HS-5 (cell line): ENCODE data around the gene FLOT2.
A peak's percentile ranks its signal among the peaks of the same experiment; 100 is the strongest.
"Not testable (repeated sequence)": the region's sequence is repeated elsewhere in the genome, so short reads cannot be mapped to it uniquely, and the experiment has no call there.

ENCODE experiments used
- DNase-seq: peaks from one replicate; pipeline ENCODE4 v3.0.0-alpha.2; 2012; ENCODE audit warnings: low read depth

FLOT2 gene

DNA sequence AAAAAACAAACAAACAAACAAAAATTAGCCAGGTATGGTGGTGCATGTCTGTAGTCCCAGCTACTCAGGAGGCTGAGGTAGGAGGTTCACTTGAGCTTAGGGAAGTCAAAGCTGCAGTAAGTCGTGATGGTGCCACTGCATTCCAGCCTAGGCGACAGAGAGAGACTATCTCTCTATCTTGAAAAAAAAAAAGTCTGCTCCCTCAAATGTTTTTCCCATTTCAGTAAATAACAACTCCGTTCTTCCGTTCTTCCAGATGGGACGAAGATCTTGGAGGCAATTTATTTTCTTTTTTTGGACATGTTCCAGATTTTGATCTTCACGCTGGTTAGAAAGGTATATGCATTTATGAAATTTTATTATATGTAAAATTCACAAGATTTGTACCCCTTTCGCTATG is 23.7 kb downstream of the FLOT2 start:
- no peak for DNase-seq

DNA sequence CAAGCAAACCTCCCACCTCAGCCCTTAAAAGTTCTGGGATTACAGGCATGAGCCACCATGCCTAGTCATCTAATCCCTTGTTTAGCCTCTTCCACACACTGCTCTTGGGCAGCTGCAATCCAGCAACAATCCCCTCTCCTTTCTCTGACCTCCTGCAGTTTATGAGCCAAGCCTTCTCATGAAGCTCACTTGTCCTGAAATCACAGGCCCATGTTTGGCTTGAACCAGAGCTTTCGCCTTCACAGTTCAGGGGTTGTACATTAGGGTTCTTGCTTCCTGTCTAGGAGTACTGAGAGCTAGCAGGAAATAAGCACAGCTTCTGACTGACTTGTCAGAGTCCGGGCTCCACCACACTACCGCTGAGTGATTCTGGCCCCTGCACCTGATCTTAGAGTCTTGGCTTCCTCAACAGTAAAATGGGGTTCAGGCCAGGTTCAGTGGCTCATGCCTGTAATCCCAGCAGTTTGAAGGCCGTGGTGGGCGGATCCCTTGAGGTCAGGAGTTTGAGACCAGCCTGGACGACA is 26.4 kb downstream of the FLOT2 start:
- no peak for DNase-seq

DNA sequence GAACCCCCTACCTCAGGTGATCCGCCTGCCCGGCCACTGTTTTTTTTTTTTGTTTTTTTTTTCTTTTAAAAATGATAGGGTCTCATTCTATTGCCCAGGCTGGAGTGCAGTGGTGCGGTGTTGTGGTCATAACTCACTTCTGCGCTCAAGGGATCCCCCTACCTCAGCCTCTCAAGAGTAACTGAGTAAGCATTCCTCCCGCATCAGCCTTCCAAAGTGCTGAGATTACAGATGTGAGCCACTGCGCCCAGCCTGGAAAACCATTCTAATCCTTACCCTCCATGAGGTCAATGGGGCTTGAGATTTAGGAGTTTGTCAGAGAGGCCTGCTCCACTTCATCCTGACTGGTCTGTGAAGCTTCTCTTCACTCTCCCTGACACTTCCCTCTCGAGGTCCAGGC is 30.3 kb downstream of the FLOT2 start:
- no peak for DNase-seq

DNA sequence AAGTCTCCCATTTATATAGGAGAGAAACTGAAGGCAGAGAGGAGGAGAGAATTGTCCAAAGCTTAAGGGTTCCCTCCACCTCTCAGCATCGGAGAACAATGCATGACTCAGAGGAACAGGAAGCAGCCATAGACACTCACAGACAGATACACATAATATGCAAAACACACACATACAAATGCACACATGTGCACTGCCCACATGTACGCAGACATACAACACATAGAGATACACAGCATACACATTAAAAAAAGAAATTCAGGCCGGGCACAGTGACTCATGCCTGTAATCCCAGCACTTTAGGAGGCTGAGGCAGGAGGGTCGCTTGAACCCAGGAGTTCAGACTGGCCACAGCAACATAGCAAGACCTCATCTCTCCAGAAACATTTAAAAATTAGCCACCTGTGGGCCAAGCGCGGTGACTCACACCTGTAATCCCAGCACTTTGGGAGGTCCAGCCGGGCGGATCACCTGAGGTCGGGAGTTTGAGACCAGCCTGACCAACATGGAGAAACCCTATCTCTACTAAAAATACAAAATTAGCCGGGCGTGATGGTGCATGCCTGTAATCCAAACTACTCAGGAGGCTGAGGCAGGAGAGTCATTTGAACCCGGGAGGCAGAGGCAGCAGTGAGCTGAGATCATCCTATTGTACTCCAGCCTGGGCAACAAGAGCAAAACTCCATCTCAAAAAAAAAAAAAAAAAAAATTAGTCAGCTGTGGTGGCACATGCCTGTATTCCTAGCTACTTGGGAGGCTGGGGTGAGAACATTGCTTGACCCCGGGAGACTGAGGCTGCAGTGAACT is 31.4 kb downstream of the FLOT2 start:
- DNase-seq = no peak

DNA sequence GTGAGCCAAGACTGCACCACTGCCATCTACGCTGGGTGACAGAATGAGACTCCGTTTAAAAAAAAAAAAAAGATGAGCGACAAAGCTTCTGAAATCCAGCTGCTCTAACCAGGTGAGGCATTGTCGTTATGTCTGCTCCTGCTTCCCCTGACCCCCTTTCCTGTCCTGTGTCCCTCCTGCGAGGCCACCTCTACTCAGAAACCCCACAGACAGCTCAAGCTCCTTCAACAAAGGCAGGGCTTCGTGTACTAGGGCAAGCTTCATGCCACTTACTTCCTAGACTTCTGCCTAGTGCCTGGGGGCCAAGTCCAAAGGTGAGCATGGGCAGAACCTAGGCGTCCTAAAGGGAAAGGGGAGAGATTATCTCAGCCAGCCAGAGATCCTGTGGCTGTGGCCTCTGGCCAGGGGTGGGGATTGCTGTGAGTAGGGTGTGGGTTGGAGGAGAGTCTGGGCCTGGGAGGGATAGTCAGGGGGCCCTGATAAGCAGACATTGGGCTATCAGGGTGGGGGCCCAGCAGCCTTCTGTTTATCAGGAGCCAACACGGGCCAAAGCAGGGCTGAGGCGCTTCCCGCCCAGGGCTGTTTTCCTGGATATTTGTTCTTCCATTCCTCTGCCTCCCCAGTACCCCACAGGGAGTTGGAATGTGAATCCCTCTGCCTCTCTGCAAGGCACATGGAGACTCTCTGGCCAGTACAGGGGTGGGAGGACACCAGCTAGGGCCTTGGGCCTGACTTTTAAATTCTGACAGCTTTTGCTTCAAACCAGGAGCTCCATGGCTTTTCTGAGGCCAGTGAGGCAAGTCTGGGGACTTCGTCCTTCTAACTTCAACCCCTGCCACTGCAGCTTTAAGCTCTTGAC is 32.3 kb downstream of the FLOT2 start:
- no peak for DNase-seq

DNA sequence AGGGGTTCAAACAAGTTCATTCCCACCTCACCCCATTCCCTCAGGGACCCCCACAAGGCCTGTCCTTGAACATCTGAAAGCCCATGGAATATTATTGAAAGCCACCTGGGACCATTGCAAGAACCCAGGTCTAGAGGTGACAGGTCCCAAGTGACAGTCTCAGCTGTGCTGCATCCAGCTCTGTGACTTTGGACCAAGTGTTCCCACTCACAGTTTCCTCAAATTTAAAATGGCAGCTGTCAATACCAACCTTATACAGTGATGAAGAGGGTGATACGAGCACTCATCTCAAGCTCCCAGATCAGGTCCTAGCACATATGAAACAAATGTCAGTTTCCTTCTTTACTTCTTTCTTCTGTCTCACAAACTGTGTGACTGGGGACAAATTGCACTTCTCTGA is 33.6 kb downstream of the FLOT2 start:
- DNase-seq = no peak

DNA sequence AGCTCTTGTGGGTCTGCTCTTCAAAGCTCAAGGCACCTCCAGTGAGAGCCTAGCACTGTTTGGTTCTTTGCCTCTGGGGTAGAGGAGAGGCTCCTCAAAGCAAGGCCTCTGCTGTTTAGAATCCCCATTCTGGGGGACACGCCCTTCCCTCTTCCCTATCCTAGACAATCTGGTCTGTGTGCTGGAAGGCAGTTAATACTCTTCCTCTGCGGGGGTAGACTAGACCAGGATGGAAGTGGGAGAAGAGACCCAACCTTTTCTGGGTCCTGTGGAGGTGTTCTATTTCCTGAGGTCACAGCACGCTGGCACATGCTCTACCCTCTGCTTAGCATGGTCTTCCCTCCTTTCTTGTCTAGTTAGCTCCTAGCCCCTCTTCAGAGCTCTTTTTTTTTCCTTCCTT is 35.0 kb downstream of the FLOT2 start:
- DNase-seq = no peak

DNA sequence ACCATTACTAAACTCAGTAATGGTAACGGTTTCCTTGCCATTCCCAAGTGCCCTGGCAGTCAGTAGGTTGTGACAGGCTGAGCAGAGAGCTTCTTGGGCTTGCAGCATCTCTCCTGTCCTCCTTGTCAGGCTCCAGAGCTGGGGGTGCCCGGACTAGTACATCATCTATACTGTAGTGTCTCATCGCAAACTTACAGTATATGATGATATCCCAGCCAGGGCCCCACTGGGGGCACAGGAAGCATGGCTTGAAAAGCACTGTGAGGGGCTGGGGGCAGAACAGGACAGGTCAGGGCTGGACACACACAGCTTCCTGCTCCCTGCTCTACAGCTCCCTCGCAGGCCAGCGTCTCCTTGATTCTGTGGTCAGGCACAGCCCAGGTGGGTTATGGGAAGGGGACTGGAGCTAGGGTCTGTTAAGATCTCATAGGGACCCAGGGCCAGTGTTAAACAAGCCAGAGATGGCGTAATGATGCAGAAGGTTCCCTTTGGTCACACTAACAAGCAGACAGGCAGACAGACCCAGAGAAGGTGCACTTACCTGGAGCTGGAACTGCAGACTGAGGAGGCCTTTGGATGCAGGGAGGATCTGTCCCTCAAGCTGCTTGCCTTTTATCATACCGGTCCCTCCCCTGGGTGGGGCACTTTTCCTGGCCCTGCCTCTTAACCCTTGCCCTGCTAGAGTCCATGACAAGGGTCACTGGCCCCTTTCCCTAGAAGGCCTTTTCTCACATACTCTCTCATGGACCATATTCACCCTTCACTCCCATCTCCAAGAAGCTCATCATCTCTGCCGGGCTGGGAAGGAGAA is 35.9 kb downstream of the FLOT2 start:
- DNase-seq = no peak

DNA sequence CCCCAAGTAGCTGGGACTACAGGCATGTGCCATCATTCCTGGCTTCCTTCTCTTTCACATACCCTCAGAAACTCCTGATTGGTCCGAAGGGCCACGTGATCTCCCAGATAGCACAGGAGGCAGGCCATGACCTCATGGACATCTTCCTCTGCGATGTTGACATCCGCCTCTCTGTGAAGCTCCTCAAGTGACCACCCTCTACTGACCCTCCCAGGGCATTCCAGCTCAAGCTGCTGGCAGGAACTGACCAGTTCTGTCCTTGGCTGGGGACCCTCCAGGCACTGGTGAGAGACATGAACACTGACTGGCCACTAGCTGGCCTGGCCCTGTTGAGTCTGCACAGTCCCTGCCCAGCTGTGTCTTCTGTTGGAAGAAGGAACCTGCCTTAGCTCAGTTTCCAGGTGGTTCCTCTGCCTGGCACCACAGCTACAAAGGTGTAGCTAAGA is 37.1 kb downstream of the FLOT2 start:
- no peak for DNase-seq

DNA sequence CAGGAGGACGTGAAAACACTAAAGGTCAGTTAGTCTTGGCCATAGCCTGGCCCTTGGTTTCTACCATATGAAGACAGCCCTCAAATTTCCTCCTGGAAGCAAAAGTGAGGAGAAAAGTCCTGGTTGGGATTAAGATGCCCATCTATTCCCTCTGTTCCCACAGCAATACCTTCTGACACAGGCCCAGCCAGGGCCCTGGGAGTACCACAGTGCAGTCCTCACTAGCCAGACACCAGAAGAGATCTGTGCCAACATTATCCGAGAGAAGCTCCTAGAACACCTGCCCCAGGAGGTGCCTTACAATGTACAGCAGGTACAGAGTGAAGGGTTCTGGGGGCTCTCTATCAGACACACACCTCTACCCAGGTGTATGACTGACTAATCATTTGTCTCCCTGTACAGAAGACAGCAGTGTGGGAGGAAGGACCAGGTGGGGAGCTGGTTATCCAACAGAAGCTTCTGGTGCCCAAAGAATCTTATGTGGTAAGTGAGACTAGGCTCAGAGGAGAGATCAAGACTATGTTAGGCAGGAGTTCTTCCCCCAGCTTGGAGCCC is 38.7 kb downstream of the FLOT2 start:
- no peak for DNase-seq

DNA sequence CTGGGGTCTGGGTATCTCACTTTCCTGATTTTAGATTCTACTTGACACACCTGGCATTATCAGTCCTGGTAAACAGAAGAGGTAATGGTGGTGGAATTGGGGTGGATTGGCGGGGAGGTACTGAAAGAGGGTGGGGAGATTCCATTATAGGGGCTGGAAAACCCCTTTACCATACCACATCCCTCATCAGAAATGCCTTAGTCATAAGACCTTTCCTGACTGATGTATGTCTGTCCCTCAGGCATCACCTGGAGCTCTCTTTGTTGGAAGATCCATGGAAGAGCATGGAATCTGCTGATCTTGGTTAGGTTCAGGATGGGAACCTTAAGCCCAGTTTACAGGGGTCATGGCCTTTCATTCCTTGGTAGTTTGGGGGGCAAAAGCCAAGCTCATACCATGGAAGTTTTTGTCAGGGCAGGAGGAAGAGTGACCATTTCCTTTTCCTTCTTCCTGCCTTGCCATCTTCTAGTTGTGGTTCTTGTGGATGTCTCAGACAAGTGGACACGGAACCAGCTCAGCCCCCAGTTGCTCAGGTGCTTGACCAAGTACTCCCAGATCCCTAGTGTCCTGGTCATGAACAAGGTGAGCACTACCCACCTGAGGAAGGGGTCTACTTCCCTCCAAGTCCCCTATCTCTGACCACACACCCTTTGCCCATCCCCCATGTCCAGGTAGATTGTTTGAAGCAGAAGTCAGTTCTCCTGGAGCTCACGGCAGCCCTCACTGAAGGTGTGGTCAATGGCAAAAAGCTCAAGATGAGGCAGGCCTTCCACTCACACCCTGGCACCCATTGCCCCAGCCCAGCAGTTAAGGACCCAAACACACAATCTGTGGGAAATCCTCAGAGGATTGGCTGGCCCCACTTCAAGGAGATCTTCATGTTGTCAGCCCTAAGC is 39.4 kb downstream of the FLOT2 start:
- no peak for DNase-seq

DNA sequence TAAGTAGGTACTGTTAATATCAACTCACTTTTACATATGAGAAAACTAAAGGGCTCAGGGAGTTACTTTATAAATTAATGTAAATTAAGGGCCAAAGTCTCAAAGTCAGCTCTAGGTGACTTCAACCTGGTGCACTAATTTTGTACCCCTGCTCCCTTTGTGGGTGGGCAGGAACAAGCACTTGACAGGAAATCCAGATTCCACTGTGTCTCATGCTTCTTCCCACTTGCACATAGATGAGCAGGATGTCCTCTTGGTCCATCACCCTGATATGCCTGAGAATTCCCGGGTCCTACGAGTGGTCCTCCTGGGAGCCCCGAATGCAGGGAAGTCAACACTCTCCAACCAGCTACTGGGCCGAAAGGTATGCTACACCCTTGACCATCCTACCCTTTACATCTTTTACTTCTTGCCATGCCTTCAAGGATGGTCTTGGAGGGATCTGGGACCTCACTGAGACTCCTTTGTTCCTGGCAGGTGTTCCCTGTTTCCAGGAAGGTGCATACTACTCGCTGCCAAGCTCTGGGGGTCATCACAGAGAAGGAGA is 41.4 kb downstream of the FLOT2 start:
- no peak for DNase-seq

DNA sequence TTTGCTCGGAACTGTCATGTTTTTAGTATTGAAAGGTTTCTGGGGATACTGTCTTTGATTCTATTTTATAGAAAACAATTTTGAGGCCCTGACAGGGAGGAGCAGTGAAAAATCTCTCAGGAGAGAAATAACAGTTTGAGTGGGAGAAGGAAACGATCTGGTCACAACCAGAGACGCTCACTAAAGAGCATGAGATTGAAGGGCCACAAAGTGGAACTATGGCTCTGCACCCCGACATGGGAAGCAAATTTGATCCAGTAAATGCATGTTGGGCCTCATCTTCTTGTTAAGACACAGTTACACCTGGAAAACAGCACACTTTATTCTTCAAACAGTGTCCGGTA is 42.2 kb downstream of the FLOT2 start:
- DNase-seq = no peak

DNA sequence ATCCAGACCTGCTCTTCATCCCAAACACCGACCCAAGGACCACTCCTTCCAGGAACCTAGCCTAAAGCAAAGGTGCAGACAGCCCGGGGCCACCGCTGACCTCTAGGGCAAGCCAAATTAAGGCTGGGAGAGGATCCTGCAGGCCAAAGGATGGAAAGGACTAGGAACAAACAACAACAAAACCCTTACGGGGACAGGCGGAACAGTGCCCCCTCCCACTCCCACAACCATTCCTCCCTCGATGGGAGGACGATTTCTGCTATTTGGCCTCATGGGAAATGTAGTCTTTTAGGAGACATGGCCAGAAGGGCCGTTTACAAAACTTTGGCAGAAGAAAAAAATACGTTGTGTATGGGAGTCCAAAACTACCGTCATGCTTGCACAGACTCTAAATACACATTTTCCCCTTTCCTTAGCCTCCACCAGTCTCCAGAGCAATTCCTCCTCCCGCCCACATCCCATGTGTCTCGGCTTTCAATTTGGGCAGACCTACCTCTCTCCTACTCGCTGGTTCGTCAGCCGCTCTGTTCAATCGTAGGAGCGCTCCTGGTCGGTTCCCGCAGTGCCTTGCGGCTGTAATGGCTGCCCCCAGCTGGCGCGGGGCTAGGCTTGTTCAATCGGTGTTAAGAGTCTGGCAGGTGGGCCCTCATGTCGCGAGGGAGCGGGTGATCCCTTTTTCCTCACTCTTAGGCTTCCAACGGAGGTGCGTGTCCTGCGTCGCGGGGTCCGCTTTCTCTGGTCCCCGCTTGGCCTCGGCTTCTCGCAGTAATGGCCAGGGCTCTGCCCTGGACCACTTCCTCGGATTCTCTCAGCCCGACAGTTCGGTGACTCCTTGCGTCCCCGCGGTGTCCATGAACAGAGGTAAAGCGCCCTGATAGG is 42.8 kb downstream of the FLOT2 start, which contains the start of gene ERAL1:
ERAL1 (plus strand) TSS at position 560 of the 879 bp plus-strand sequence; CDS start at position 579, 19 bp downstream.
- DNase-seq = peak; percentile 59

DNA sequence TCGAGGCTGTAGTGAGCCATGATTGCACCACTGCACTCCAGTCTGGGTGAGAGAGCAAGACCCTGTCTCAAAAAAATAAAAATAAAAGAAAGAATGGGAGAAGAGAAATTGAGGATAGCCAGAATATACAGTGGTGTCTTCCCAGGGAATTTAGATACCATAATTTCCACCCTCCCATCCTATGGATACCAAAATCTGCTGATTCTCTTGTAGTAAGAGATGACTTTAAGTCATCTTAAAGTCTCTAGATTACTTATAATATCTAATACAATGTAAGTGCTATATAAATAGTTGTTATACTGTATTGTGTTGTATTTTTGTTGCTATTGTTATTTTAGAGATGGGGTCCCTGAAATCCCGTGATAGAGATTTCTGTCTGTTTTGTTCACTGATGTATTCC is 44.2 kb downstream of the FLOT2 start:
- no peak for DNase-seq

DNA sequence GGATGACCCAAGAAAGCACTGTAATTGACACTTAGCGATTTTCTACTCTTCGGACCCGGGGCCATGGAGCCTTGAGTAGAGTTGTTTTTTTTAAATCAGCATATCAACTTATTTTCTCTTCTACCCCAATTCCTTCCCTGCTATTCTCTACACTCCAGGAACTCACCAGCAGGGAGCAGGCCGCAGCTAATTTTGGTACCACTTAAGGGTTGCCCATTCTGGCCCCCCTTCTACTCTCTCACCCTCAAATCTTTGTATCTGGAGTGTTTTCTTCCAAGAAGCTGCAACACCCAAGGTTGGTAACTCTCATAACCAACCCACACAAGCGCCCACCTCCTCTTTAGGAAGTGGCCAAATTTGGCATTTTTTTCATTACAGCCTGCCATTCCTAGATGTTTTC is 48.3 kb downstream of the FLOT2 start:
- DNase-seq = no peak

DNA sequence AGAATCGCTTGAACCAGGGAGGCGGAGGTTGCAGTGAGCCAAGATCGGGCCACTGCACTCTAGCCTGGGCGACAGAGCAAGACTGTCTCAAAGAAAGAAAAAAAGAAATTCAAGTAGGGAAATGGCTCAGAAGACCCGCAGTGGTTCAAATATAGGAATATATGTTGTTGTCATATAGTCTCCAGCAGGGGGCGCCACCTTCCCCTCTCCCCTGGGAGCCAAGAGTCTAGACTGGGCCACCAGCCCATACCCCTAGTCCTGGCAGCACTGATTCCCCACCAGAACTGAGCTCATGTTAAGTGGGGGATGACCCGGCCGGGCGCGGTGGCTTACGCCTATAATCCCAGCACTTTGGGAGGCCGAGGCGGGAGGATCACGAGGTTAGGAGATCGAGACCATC is 48.9 kb downstream of the FLOT2 start:
- not testable (repeated sequence) for DNase-seq

DNA sequence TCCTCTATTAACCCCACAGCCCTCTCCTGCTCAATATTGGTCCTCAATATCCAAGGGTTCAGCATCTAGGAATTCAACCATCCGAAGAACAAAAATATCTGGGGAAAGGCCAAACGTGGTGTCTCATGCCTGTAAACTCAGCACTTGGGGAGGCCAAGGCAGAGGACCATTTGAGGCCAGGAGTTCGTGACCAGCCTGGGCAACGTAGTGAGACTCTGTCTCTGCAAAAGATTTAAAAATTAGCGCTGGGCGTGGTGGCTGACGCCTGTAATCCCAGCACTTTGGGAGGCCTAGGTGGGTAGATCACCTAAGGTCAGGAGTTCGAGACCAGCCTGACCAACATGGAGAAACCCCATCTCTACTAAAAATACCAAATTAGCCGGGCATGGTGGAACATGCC is 50.8 kb downstream of the FLOT2 start:
- not testable (repeated sequence) for DNase-seq

DNA sequence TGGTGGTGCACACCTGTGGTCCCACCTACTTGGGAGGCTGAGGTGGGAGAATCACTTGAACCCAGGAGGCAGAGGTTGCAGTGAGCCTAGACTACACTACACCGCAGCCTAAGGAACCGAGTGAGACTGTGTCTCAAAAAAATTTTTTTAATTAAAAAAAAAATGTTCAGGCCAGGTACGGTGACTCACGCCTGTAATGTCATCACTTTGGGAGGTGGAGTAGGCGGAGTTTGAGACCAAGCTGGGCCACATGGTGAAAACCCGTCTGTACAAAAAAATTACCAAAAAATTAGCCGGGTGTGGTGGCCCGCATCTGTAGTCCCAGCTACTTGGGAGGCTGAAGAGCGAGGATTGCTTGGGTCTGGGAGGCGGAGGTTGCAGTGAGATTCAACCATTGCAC is 51.3 kb downstream of the FLOT2 start:
- no peak for DNase-seq

DNA sequence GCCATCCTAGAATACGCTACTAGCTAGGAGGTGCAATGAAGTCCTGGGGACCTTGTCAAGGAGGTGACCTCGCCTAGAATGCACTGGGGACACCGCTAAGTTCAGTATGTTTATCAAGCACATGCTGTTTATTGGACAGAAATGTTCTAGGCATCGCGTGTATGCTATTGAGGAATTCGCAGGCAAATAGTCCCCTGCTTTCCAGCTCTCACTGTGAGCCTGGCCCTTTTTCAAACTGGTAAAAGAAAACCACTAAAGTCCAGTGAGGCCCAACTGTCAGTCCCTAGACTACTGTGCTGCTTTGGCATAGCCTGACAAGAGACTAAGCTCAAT is 53.8 kb downstream of the FLOT2 start:
- no peak for DNase-seq
